NCI-H146 treated with DMSO at 0.1 percent for 48 hours (cell line): Measurements from ENCODE around the gene OVOL1.
A peak's percentile ranks its signal among the peaks of the same experiment; 100 is the strongest.
"Not testable (repeated sequence)": the region's sequence is repeated elsewhere in the genome, so short reads cannot be mapped to it uniquely, and the experiment has no call there.

ENCODE experiments used
- DNase-seq: peaks from one replicate; lab custom pipeline; 2025; ENCODE audit not compliant: unreplicated experiment; lab: John Stamatoyannopoulos, UW

OVOL1 gene

GRCh38 chr11:65814131-65814985 lies 27.5 kb downstream of the OVOL1 start:
- DNase-seq = no peak

GRCh38 chr11:65814986-65815565 lies 28.2 kb downstream of the OVOL1 start:
- DNase-seq = no peak

- no peak for DNase-seq
Measured at GRCh38 chr11:65816696-65817095, 29.8 kb downstream of the OVOL1 start.

GRCh38 chr11:65817312-65817834 lies 30.5 kb downstream of the OVOL1 start:
- DNase-seq = no peak

- DNase-seq = peak; percentile 76
Measured at GRCh38 chr11:65817835-65818680, 31.2 kb downstream of the OVOL1 start.

GRCh38 chr11:65821107-65821506 lies 34.2 kb downstream of the OVOL1 start:
- peak; percentile 88 for DNase-seq

- no peak for DNase-seq
Measured at GRCh38 chr11:65822776-65823528, 36.1 kb downstream of the OVOL1 start.

- peak; percentile 10 for DNase-seq
Measured at GRCh38 chr11:65826984-65827735, 40.3 kb downstream of the OVOL1 start.

- DNase-seq = no peak
Measured at GRCh38 chr11:65829459-65829858, 42.6 kb downstream of the OVOL1 start.

GRCh38 chr11:65832231-65832630 lies 45.4 kb downstream of the OVOL1 start:
- DNase-seq = not testable (repeated sequence)

GRCh38 chr11:65833297-65834030 lies 46.6 kb downstream of the OVOL1 start, which contains the start of gene SNX32:
Gene SNX32, plus strand, starts transcription at chr11:65833963. Its CDS starts 103 bp downstream, at chr11:65834066.
- DNase-seq = peak; percentile 84

- DNase-seq = no peak
Measured at GRCh38 chr11:65834202-65834601, 47.3 kb downstream of the OVOL1 start.

- DNase-seq = no peak
Measured at GRCh38 chr11:65842144-65842543, 55.3 kb downstream of the OVOL1 start.

GRCh38 chr11:65843811-65844210 lies 56.9 kb downstream of the OVOL1 start:
- no peak for DNase-seq

GRCh38 chr11:65844231-65844872 lies 57.5 kb downstream of the OVOL1 start:
- peak; percentile 26 for DNase-seq
